Measurements from ENCODE around the gene LIPC.

DNA sequence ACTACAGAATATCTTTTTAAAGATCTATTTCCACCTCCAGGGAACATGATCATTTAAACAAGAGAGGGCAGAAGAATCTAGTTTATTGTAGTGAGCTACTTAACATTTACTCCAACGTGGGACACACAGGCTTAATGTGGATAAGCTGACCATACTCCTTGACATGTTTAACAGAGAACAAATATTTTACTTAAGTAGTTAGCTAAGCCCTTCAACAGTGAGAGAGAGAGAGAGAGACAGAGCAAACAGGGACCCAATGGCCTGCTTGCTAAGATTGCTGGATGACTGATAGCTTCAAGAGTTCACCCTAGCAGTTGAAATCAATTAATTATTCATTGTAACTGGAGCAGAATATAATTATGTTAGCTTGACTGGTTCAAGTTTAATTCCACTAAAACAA is 159.1 kb downstream of the LIPC start:
- no peak for TF ChIP-seq RCOR1 (IDR thresholded peaks at IDR 0.05; ENCODE audit: insufficient replicate concordance, low read length)
- TF ChIP-seq CHD1 (IDR thresholded peaks at IDR 0.05; ENCODE audit: low read depth, low read length): no peak

All from IMR-90 (cell line).